PFSK-1 (cell line): ENCODE data around the gene AURKA.

Experiments
- FOXP2 ChIP-seq: optimal IDR thresholded peaks from 2 replicates; pipeline ENCODE3; 2011; ENCODE audit warnings: borderline replicate concordance, control low read depth, inconsistent platforms; ENCODE audit not compliant: insufficient read depth; ENCODE audit errors: extremely low read length, extremely low read depth
- POLR2AphosphoS5 ChIP-seq: IDR thresholded peaks from 2 replicates; pipeline ENCODE4 v1.6.1; 2012; ENCODE audit warnings: low read depth, mild to moderate bottlenecking, control low read depth, low read length, moderate library complexity
- SIN3A ChIP-seq: IDR thresholded peaks from 2 replicates; pipeline ENCODE4 v1.6.1; 2012; ENCODE audit warnings: mild to moderate bottlenecking, low read length, moderate library complexity, borderline replicate concordance; ENCODE audit not compliant: insufficient read depth
- TAF1 ChIP-seq: IDR thresholded peaks from 2 replicates; pipeline ENCODE4 v1.6.1; 2012; ENCODE audit warnings: low read length, control low read depth, borderline replicate concordance; ENCODE audit not compliant: insufficient read depth
- TF ChIP-seq, protein P1 (sequence below), 2 experiments: IDR thresholded peaks; 2 replicates each; pipeline versions ENCODE4 v1.6.1 to v1.8.0; 2011 to 2012; ENCODE audit warnings: low read depth in 2 of 2, low read length in 2 of 2, control low read depth in 1 of 2, inconsistent platforms in 1 of 2, mild to moderate bottlenecking in 1 of 2, moderate library complexity in 1 of 2; ENCODE audit not compliant: insufficient read depth in 1 of 2

The AURKA gene

DNA sequence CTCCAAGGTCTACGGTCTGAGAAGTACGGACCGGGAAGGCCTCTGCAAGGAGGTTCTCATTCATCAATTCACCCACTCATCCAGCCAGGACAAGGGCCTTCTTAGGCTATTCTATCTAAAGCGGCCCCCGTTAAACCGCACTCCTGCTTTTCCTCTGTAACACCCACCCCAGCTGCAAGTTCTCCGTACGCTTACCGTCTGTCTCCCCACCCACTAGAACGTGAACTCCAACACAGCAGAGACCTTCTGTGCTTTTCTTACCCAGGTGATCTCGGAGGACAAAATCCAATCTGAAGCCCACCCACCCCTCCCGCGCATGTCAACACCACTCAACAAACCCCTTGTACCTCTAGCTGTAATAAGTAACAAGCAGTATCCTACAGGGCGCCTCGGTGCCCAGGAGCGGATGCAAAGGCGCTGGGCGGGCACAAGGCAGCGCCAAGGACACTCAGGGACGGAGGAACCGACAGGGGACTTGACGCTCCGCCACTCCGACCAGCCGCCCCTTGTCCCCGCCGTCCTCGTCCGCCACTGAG, 351 bp downstream of the AURKA start:
- TF ChIP-seq POLR2AphosphoS5 (no peak), FOXP2 (no peak), TAF1 (no peak), SIN3A (no peak)
- TF ChIP-seq, protein P1, sequence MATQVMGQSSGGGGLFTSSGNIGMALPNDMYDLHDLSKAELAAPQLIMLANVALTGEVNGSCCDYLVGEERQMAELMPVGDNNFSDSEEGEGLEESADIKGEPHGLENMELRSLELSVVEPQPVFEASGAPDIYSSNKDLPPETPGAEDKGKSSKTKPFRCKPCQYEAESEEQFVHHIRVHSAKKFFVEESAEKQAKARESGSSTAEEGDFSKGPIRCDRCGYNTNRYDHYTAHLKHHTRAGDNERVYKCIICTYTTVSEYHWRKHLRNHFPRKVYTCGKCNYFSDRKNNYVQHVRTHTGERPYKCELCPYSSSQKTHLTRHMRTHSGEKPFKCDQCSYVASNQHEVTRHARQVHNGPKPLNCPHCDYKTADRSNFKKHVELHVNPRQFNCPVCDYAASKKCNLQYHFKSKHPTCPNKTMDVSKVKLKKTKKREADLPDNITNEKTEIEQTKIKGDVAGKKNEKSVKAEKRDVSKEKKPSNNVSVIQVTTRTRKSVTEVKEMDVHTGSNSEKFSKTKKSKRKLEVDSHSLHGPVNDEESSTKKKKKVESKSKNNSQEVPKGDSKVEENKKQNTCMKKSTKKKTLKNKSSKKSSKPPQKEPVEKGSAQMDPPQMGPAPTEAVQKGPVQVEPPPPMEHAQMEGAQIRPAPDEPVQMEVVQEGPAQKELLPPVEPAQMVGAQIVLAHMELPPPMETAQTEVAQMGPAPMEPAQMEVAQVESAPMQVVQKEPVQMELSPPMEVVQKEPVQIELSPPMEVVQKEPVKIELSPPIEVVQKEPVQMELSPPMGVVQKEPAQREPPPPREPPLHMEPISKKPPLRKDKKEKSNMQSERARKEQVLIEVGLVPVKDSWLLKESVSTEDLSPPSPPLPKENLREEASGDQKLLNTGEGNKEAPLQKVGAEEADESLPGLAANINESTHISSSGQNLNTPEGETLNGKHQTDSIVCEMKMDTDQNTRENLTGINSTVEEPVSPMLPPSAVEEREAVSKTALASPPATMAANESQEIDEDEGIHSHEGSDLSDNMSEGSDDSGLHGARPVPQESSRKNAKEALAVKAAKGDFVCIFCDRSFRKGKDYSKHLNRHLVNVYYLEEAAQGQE (IDR thresholded peaks at IDR 0.05; ENCODE audit: insufficient read depth in 1 of 2, low read depth in 2 of 2, low read length in 2 of 2) = no peak

DNA sequence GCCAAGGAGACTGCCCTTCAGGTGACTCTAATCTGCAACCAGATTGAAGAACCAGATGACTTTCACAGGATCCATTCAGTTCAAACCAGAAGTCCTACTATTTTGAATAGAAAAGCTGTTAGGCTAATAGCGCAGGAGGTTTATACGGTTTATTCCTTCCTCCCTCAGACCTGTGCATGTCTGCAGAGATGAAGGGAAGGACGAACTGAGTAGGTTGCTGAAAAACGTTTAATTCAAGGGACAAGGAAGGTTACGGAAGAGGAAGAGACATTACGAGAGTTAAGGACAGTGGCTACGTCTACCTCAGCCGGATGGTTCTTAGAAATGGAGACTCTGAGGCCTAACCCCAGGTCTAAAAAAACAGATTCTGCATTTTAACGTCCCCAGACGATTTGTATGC, 978 bp downstream of the AURKA start:
- no peak for TF ChIP-seq FOXP2
- peak; percentile 16; the same call in 1 of the 2 replicates for TF ChIP-seq POLR2AphosphoS5

DNA sequence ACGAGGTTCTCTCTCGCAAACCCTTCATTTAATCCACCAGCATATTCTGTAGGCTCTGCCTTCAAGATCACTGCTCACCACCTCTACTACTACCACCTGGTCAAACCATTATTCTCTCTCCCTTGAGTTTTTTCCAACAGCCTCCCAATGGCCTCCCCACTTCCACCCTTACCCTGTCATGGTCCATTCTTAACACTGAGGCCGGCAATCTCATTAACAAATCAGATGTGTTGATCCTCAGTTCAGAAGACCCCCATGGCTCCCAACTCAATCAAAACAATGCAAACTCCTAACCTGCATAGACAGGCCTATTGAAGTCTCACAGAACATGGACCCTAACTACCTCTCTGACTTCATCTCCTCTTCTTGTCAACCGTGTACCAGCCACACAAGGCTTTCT, 2.2 kb downstream of the AURKA start:
- TF ChIP-seq FOXP2 (no peak), SIN3A (no peak)
- TF ChIP-seq, protein P1 (IDR thresholded peaks at IDR 0.05; ENCODE audit: insufficient read depth in 1 of 2, low read depth in 2 of 2, low read length in 2 of 2) = no peak

DNA sequence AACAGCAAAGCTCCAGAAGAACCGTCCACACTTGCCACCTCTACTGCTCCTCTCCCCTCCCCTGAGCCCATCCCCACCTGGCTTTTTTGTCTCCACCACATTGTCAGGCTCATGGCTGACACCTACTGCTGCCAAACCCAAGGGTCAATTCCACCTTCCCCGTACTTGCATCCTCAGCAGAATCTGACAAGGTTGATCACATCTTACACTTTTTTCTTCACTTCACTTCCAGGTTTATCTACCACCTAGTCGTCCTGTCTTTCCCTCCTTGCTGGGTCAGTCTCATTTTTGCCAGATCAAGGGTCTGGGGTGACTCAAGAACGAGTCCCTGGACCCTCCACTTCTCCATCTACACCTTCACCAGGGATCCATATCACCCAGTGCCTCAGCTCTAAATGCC, 3.1 kb downstream of the AURKA start:
- TF ChIP-seq TAF1 (no peak), FOXP2 (no peak), SIN3A (no peak), POLR2AphosphoS5 (no peak)
- TF ChIP-seq, protein P1 (IDR thresholded peaks at IDR 0.05; ENCODE audit: insufficient read depth in 1 of 2, low read depth in 2 of 2, low read length in 2 of 2) = no peak

DNA sequence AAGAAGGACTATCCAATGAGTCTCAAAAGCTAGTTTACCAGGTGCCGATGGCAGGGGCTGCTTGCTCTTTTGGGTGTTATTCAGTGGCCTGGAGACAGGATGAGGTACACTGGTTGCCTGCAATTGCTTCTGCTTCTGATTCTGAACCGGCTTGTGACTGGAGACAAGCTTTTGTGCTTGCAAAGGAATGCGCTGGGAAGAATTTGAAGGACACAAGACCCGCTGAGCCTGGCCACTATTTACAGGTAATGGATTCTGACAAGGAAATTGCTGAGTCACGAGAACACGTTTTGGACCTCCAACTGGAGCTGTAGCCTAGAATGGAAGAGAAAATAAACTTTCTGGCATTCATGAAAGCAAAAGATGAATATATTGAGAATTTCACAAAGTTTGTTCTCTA, 5.8 kb downstream of the AURKA start:
- no peak for TF ChIP-seq TAF1
- TF ChIP-seq FOXP2 = no peak
- TF ChIP-seq POLR2AphosphoS5 = no peak
- TF ChIP-seq, protein P1 (IDR thresholded peaks at IDR 0.05; ENCODE audit: insufficient read depth in 1 of 2, low read depth in 2 of 2, low read length in 2 of 2) = no peak
- TF ChIP-seq SIN3A = no peak
